HEK293 (cell line): ENCODE results near the gene LCN1.

Source experiments
- CTCF ChIA-PET: fragments of 350-600 bp; formaldehyde crosslinking; extraction: SDS; loops from one replicate; lab custom pipeline; 2021; ENCODE audit warnings: antibody characterized with exemption; lab: Yijun Ruan, JAX
- POLR2A ChIA-PET: fragments of 300-600 bp; formaldehyde crosslinking; extraction: SDS; loops from one replicate; lab custom pipeline; 2020; ENCODE audit warnings: antibody characterized with exemption, inconsistent platforms; lab: Yijun Ruan, JAX
- H3K27ac ChIP-seq: fragments of 200-500 bp; sonication (Bioruptor generic); 2 replicates; pipeline ENCODE4 v1.5.1; 2014; ENCODE audit warnings: low read depth, low read length, control low read depth, inconsistent platforms; ENCODE audit errors: extremely low read depth
- H3K36me3 ChIP-seq, 2 experiments: fragments of 200-500 bp in 1 of 2; sonication (Bioruptor generic) in 1 of 2; 1 replicate in 1 of 2; 2 replicates in 1 of 2; pipeline ENCODE4 v1.5.1; 2014 to 2017; ENCODE audit warnings: inconsistent platforms in 2 of 2, low read length in 2 of 2; ENCODE audit not compliant: control insufficient read depth in 2 of 2, insufficient read depth in 1 of 2
- H3K4me1 ChIP-seq: fragments of 200-500 bp; sonication (Bioruptor generic); 2 replicates; pipeline ENCODE4 v1.5.1; 2014; ENCODE audit warnings: mild to moderate bottlenecking, low read length, inconsistent platforms; ENCODE audit not compliant: control insufficient read depth, insufficient read depth
- H3K4me3 ChIP-seq: 2 replicates; pipeline ENCODE4 v1.5.1; 2011; ENCODE audit warnings: low read depth, mild to moderate bottlenecking, control low read depth, low read length, moderate library complexity
- H3K9me3 ChIP-seq: fragments of 200-500 bp; sonication (Bioruptor generic); 2 replicates; pipeline ENCODE4 v1.5.1; 2014; ENCODE audit warnings: low read depth, low read length, inconsistent platforms; ENCODE audit not compliant: control insufficient read depth, insufficient read depth
- BCL6B ChIP-seq: fragments of 450-650 bp; formaldehyde crosslinking; IDR thresholded peaks from 2 replicates; pipeline ENCODE4 v1.5.1; 2017; ENCODE audit warnings: missing biosample characterization, missing genetic modification characterization
- GLI4 ChIP-seq: fragments of 450-650 bp; formaldehyde crosslinking; IDR thresholded peaks from 2 replicates; pipeline ENCODE4 v1.5.1; 2016; ENCODE audit warnings: missing biosample characterization, missing genetic modification characterization
- HIC1 ChIP-seq: fragments of 450-650 bp; formaldehyde crosslinking; IDR thresholded peaks from 2 replicates; pipeline ENCODE4 v1.5.1; 2016; ENCODE audit warnings: missing biosample characterization, missing genetic modification characterization
- HOXC10 ChIP-seq: sonication (generic); formaldehyde crosslinking; IDR thresholded peaks from 2 replicates; pipeline ENCODE4 v1.8.1; 2023; ENCODE audit warnings: mild to moderate bottlenecking, missing genetic modification reagents
- KLF1 ChIP-seq: fragments of 450-650 bp; formaldehyde crosslinking; IDR thresholded peaks from 2 replicates; pipeline ENCODE4 v1.5.1; 2016; ENCODE audit warnings: missing biosample characterization, missing genetic modification characterization
- KLF16 ChIP-seq: fragments of 450-650 bp; formaldehyde crosslinking; IDR thresholded peaks from 2 replicates; pipeline ENCODE4 v1.5.1; 2017; ENCODE audit warnings: missing biosample characterization, missing genetic modification characterization
- PRDM4 ChIP-seq: fragments of 450-650 bp; formaldehyde crosslinking; IDR thresholded peaks from 2 replicates; pipeline ENCODE4 v1.5.1; 2017; ENCODE audit warnings: missing biosample characterization, missing genetic modification characterization
- SP3 ChIP-seq: fragments of 450-650 bp; formaldehyde crosslinking; IDR thresholded peaks from 2 replicates; pipeline ENCODE4 v1.5.1; 2016; ENCODE audit warnings: missing biosample characterization, missing genetic modification characterization
- ZBTB11 ChIP-seq: fragments of 450-650 bp; formaldehyde crosslinking; conservative IDR thresholded peaks from 2 replicates; pipeline ENCODE4 v1.5.1; 2016; ENCODE audit warnings: low read depth, missing biosample characterization, missing genetic modification characterization
- ZBTB20 ChIP-seq: fragments of 450-650 bp; formaldehyde crosslinking; IDR thresholded peaks from 2 replicates; pipeline ENCODE4 v1.5.1; 2016; ENCODE audit warnings: missing biosample characterization, missing genetic modification characterization
- ZBTB7A ChIP-seq: fragments of 450-650 bp; formaldehyde crosslinking; IDR thresholded peaks from 2 replicates; pipeline ENCODE4 v1.5.1; 2016; ENCODE audit warnings: low read depth, missing biosample characterization, missing genetic modification characterization
- ZFP37 ChIP-seq: fragments of 450-650 bp; formaldehyde crosslinking; IDR thresholded peaks from 2 replicates; pipeline ENCODE4 v1.5.1; 2016; ENCODE audit warnings: missing biosample characterization, missing genetic modification characterization
- ZIC2 ChIP-seq: fragments of 450-650 bp; formaldehyde crosslinking; IDR thresholded peaks from 2 replicates; pipeline ENCODE4 v1.5.1; 2016; ENCODE audit warnings: missing biosample characterization, missing genetic modification characterization
- ZNF112 ChIP-seq: fragments of 450-650 bp; formaldehyde crosslinking; IDR thresholded peaks from 2 replicates; pipeline ENCODE4 v1.5.0; 2017; ENCODE audit warnings: missing biosample characterization, missing genetic modification characterization
- ZNF121 ChIP-seq: fragments of 450-650 bp; formaldehyde crosslinking; IDR thresholded peaks from 2 replicates; pipeline ENCODE4 v1.5.1; 2016; ENCODE audit warnings: missing biosample characterization, missing genetic modification characterization
- ZNF132 ChIP-seq: fragments of 450-650 bp; formaldehyde crosslinking; IDR thresholded peaks from 2 replicates; pipeline ENCODE4 v1.5.1; 2017; ENCODE audit warnings: missing biosample characterization, missing genetic modification characterization, borderline replicate concordance
- ZNF23 ChIP-seq: fragments of 450-650 bp; formaldehyde crosslinking; IDR thresholded peaks from 2 replicates; pipeline ENCODE4 v1.5.1; 2016; ENCODE audit warnings: missing biosample characterization, missing genetic modification characterization, borderline replicate concordance
- ZNF274 ChIP-seq, 2 experiments: fragments of 200-500 bp in 1 of 2; fragments of 450-650 bp in 1 of 2; sonication (Bioruptor generic) in 1 of 2; formaldehyde crosslinking in 1 of 2; IDR thresholded peaks; 2 replicates each; pipeline versions ENCODE4 v1.5.1 to v1.6.1; 2014 to 2016; ENCODE audit warnings: borderline replicate concordance in 1 of 2, inconsistent platforms in 1 of 2, low read length in 1 of 2, missing biosample characterization in 1 of 2, missing genetic modification characterization in 1 of 2
- ZNF280C ChIP-seq: fragments of 450-650 bp; formaldehyde crosslinking; IDR thresholded peaks from 2 replicates; pipeline ENCODE4 v1.5.1; 2016; ENCODE audit warnings: missing biosample characterization, missing genetic modification characterization
- ZNF394 ChIP-seq: fragments of 450-650 bp; formaldehyde crosslinking; IDR thresholded peaks from 2 replicates; pipeline ENCODE4 v1.5.1; 2016; ENCODE audit warnings: missing biosample characterization, missing genetic modification characterization, mild to moderate bottlenecking, moderate library complexity, borderline replicate concordance
- ZNF501 ChIP-seq: fragments of 450-650 bp; formaldehyde crosslinking; IDR thresholded peaks from 2 replicates; pipeline ENCODE4 v1.5.1; 2016; ENCODE audit warnings: missing biosample characterization, missing genetic modification characterization
- ZXDB ChIP-seq: fragments of 450-650 bp; formaldehyde crosslinking; IDR thresholded peaks from 2 replicates; pipeline ENCODE4 v1.5.1; 2016; ENCODE audit warnings: missing biosample characterization, missing genetic modification characterization

Gene LCN1

GRCh38 chr9:135500525-135501260 is 20.5 kb upstream of the LCN1 start, which contains the start of gene MRPS2:
Gene MRPS2 (plus strand): TSS chr9:135500682. CDS start chr9:135500711, 29 bp downstream.
- H3K9me3 ChIP-seq: no peaks in the 10 kb centered on the region
- peak within 1 kb of the TSS; percentile 89 for H3K27ac ChIP-seq
- peaks cover 5% of the 10 kb centered on the region; the same call in 1 of the 2 replicates for H3K4me1 ChIP-seq
- ChIA-PET CTCF (interaction anchor here (0.7 to 1.5 kb wide), 7 partner anchors 12 to 983 kb away, joined by 3 to 5 read pairs (median 4); no protein-coding TSS in a partner anchor), POLR2A (interaction anchor here (1.4 kb wide), 1 partner anchor 20 kb away, joined by 7 read pairs; no protein-coding TSS in a partner anchor)
- peaks cover 0 to 38% of the 10 kb centered on the region in 2 experiments; a peak in 2 of 3 replicates for H3K36me3 ChIP-seq
- peak within 1 kb of the TSS; percentile 87 for H3K4me3 ChIP-seq
- TF ChIP-seq SP3 (tag by site-specific recombination): peak; percentile 72
- peak; percentile 51; the same call in 1 of the 2 replicates for TF ChIP-seq BCL6B (tag by site-specific recombination)
- no peak for TF ChIP-seq ZNF112 (tag by site-specific recombination)
- TF ChIP-seq HOXC10: no peak
- no peak for TF ChIP-seq ZNF23 (tag by site-specific recombination)
- TF ChIP-seq ZIC2 (tag by site-specific recombination): peak; percentile 80; the same call in 1 of the 2 replicates
- TF ChIP-seq ZNF121 (tag by site-specific recombination): peak; percentile 12; the same call in 1 of the 2 replicates
- peak; percentile 93 for TF ChIP-seq ZBTB7A (tag by site-specific recombination)
- TF ChIP-seq ZNF501 (tag by site-specific recombination): peak; percentile 90
- TF ChIP-seq ZFP37 (tag by site-specific recombination): 0 out of 2 replicates have a peak, but pooled peaks have one; percentile 50
- TF ChIP-seq PRDM4 (tag by site-specific recombination): 0 out of 2 replicates have a peak, but pooled peaks have one; percentile 43
- TF ChIP-seq ZXDB (tag by site-specific recombination): peak; percentile 87
- TF ChIP-seq KLF1 (tag by site-specific recombination): peak; percentile 52; the same call in 1 of the 2 replicates
- TF ChIP-seq ZNF280C (tag by site-specific recombination): no peak
- no peak for TF ChIP-seq ZNF132
- TF ChIP-seq KLF16 (tag by site-specific recombination): peak; percentile 78
- TF ChIP-seq HIC1 (tag by site-specific recombination): peak; percentile 20; the same call in 1 of the 2 replicates
- no peak for TF ChIP-seq ZNF274 (IDR thresholded peaks at IDR 0.05; ENCODE audit: low read length)
- no peak for TF ChIP-seq ZNF274 (tag by site-specific recombination; IDR thresholded peaks at IDR 0.05; ENCODE audit: borderline replicate concordance)
- TF ChIP-seq GLI4: peak; percentile 7; the same call in 1 of the 2 replicates
- TF ChIP-seq ZBTB20 (tag by site-specific recombination): peak; percentile 87
- TF ChIP-seq ZNF394 (tag by site-specific recombination): peak; percentile 69; the same call in 1 of the 2 replicates
- TF ChIP-seq ZBTB11 (tag by site-specific recombination): no peak; the same call in 1 of the 2 replicates
